ENCODE data around the gene CRYBB3.

Gene CRYBB3

DNA sequence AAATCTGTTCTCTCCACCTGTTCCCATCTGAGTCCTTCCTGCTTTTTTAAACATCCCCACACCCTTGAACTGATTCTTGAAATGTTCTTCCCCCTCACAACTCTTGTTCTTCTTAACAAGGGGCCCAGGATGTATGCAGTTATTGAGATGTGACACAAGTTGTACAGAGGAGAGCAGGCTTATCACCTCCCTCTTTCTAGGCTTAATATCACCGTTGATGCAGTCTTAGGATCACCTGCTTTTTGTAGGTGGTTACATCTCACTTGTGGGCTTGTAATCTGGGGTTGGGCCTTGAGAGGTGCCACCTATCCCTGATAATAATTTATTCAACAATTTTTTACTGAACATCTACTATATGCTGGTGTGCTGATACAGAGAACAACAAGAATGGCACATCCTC lies 6.2 kb downstream of the CRYBB3 start:
- Histone ChIP-seq H3K79me2 (ENCODE audit: insufficient read depth, low read length) (no peaks in the 10 kb centered on the region), H3K4me3 (ENCODE audit: insufficient read depth, low read length, poor library complexity, severe bottlenecking) (no peak overlapping the region), H3K9me3 (ENCODE audit: insufficient read depth, low read length) (no peaks in the 10 kb centered on the region), H3K27ac (ENCODE audit: low read depth, low read length) (no peak overlapping the region), H3K27me3 (ENCODE audit: low read length) (no peaks in the 10 kb centered on the region), H3K4me2 (ENCODE audit: low read depth, low read length, poor library complexity, severe bottlenecking) (no peak overlapping the region), H2AFZ (ENCODE audit: low read depth, low read length, severe bottlenecking) (no peak overlapping the region), H3K9ac (ENCODE audit: low read length) (no peak overlapping the region), H3F3A (ENCODE audit: insufficient read depth) (no peaks in the 10 kb centered on the region), H4K20me1 (ENCODE audit: low read depth, low read length) (no peaks in the 10 kb centered on the region), H3K36me3 (ENCODE audit: low read length) (no peaks in the 10 kb centered on the region), H3K9me2 (replicated peaks; ENCODE audit: insufficient read depth, low read length) (no peaks in the 10 kb centered on the region)
- TF ChIP-seq, protein P1, sequence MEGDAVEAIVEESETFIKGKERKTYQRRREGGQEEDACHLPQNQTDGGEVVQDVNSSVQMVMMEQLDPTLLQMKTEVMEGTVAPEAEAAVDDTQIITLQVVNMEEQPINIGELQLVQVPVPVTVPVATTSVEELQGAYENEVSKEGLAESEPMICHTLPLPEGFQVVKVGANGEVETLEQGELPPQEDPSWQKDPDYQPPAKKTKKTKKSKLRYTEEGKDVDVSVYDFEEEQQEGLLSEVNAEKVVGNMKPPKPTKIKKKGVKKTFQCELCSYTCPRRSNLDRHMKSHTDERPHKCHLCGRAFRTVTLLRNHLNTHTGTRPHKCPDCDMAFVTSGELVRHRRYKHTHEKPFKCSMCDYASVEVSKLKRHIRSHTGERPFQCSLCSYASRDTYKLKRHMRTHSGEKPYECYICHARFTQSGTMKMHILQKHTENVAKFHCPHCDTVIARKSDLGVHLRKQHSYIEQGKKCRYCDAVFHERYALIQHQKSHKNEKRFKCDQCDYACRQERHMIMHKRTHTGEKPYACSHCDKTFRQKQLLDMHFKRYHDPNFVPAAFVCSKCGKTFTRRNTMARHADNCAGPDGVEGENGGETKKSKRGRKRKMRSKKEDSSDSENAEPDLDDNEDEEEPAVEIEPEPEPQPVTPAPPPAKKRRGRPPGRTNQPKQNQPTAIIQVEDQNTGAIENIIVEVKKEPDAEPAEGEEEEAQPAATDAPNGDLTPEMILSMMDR (IDR thresholded peaks at IDR 0.05; ENCODE audit: insufficient read depth, low read length, poor library complexity, severe bottlenecking): no peak
- no peak for TF ChIP-seq EZH2phosphoT487 (conservative IDR thresholded peaks at IDR 0.05; ENCODE audit: low read length)

DNA sequence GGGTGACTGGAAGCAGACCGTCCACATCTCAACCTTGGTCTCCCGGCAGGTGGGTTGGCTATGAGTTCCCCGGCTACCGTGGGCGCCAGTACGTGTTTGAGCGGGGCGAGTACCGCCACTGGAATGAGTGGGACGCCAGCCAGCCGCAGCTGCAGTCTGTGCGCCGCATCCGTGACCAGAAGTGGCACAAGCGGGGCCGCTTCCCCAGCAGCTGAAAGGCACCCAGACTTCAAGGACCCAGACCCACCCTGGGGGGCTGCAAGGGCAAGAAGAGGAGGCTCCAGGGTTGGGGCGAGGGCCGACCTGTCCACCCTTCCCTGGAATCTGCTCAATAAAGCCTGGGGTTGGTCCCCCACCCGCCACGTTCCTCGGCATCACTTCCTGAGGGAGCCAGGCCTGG lies 7.3 kb downstream of the CRYBB3 start:
- no peak for TF ChIP-seq EZH2phosphoT487 (conservative IDR thresholded peaks at IDR 0.05; ENCODE audit: low read length)
- TF ChIP-seq, protein P1 (IDR thresholded peaks at IDR 0.05; ENCODE audit: insufficient read depth, low read length, poor library complexity, severe bottlenecking): no peak
- no peaks in the 10 kb centered on the region for H3K27me3 ChIP-seq (ENCODE audit: low read length)
- no peak overlapping the region for H2AFZ ChIP-seq (ENCODE audit: low read depth, low read length, severe bottlenecking)
- no peaks in the 10 kb centered on the region for H3F3A ChIP-seq (ENCODE audit: insufficient read depth)
- no peak overlapping the region for H3K9ac ChIP-seq (ENCODE audit: low read length)
- H3K36me3 ChIP-seq (ENCODE audit: low read length): no peaks in the 10 kb centered on the region
- no peak overlapping the region for H3K4me3 ChIP-seq (ENCODE audit: insufficient read depth, low read length, poor library complexity, severe bottlenecking)
- no peaks in the 10 kb centered on the region for H4K20me1 ChIP-seq (ENCODE audit: low read depth, low read length)
- no peaks in the 10 kb centered on the region for H3K79me2 ChIP-seq (ENCODE audit: insufficient read depth, low read length)
- no peak overlapping the region for H3K4me2 ChIP-seq (ENCODE audit: low read depth, low read length, poor library complexity, severe bottlenecking)
- H3K9me3 ChIP-seq (ENCODE audit: insufficient read depth, low read length): no peaks in the 10 kb centered on the region
- H3K9me2 ChIP-seq (replicated peaks; ENCODE audit: insufficient read depth, low read length): no peaks in the 10 kb centered on the region
- H3K27ac ChIP-seq (ENCODE audit: low read depth, low read length): no peak overlapping the region

DNA sequence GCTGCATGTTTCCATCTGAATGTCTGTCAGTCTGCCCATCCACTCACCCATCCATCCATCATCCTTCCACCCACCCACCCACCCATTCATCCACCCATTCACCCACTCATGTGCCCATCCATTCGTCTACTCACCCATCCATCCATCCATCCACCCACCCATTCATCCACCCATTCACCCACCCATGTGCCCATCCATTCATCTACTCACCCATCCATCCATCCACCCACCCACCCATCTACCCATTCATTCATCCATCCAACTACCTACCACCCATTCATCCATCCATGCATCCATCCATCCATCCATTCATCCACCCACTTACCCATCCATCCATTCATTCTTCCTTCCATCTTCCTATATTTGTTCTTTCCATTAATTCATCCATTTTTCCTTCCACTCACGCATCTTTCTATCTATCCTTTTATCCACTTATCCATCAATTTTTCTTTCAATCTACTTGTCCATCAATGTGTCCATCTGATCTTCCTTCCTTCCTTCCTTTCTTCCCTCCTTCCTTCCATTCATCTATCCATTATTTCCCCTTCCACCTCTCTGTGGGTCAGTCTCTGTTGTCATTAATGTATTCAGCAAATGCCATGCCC lies 8.0 kb downstream of the CRYBB3 start:
- TF ChIP-seq, protein P1 (IDR thresholded peaks at IDR 0.05; ENCODE audit: insufficient read depth, low read length, poor library complexity, severe bottlenecking): no peak
- no peak for TF ChIP-seq EZH2phosphoT487 (conservative IDR thresholded peaks at IDR 0.05; ENCODE audit: low read length)
- no peaks in the 10 kb centered on the region for H3K27me3 ChIP-seq (ENCODE audit: low read length)
- no peaks in the 10 kb centered on the region for H3K9me3 ChIP-seq (ENCODE audit: insufficient read depth, low read length)
- H3K9me2 ChIP-seq (replicated peaks; ENCODE audit: insufficient read depth, low read length): no peaks in the 10 kb centered on the region
- no peak overlapping the region for H2AFZ ChIP-seq (ENCODE audit: low read depth, low read length, severe bottlenecking)
- H3K27ac ChIP-seq (ENCODE audit: low read depth, low read length): no peak overlapping the region
- H3K4me2 ChIP-seq (ENCODE audit: low read depth, low read length, poor library complexity, severe bottlenecking): no peak overlapping the region
- H3K9ac ChIP-seq (ENCODE audit: low read length): no peak overlapping the region
- H3F3A ChIP-seq (ENCODE audit: insufficient read depth): no peaks in the 10 kb centered on the region
- no peaks in the 10 kb centered on the region for H3K36me3 ChIP-seq (ENCODE audit: low read length)
- H3K79me2 ChIP-seq (ENCODE audit: insufficient read depth, low read length): no peaks in the 10 kb centered on the region
- no peak overlapping the region for H3K4me3 ChIP-seq (ENCODE audit: insufficient read depth, low read length, poor library complexity, severe bottlenecking)
- no peaks in the 10 kb centered on the region for H4K20me1 ChIP-seq (ENCODE audit: low read depth, low read length)

All from SU-DHL-6 (cell line).